D721Med (cell line): ENCODE measurements around the gene ADAMTSL3.
"Not testable (repeated sequence)": the region's sequence is repeated elsewhere in the genome, so short reads cannot be mapped to it uniquely, and the experiment has no call there.

Experiments
- DNase-seq: peaks from one replicate; pipeline ENCODE4 v3.0.0; 2011; ENCODE audit warnings: low spot score; ENCODE audit not compliant: insufficient read length
- FAIRE-seq: peaks from 2 replicates; lab custom pipeline; 2011; peaks lifted over from hg19 to GRCh38; lab: Jason Lieb, UNC
- TF ChIP-seq, protein P1 (sequence below): IDR thresholded peaks from 2 replicates; pipeline ENCODE4 v1.5.1; 2012; ENCODE audit warnings: mild to moderate bottlenecking, control low read depth; ENCODE audit not compliant: insufficient read depth; ENCODE audit errors: missing control alignments

ADAMTSL3 gene

DNA sequence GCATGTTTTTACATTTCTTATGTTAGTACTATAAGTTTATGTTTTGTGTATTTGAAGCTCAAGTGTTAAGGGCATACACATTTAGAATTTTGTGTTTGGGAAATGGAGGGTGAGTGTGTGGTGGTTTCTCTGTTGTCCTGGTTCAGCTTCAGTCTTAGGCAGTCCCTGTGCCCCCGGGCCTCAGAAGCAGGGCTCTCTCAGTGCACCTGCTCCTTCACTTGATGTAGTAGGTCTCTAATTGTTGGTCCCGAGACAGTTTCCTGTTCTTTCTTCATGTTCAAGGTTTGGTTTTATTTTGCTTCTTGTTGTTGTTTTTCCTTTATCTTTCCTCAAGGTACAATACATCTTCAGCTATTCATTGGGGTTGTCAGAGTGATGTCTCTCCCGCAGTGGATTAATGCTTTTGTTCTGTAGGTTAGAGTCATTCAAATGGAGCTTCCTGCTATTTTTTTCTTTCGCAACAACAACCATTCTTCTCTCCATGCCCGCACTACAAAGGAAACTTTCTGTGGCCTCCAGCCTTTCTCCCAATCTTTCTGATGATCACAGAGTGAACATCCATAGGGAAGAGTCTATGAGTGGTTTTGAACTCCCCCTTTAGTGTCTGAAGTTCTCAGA lies 403.9 kb downstream of the ADAMTSL3 start:
- DNase-seq: no peak
- no peak for FAIRE-seq
- TF ChIP-seq, protein P1, sequence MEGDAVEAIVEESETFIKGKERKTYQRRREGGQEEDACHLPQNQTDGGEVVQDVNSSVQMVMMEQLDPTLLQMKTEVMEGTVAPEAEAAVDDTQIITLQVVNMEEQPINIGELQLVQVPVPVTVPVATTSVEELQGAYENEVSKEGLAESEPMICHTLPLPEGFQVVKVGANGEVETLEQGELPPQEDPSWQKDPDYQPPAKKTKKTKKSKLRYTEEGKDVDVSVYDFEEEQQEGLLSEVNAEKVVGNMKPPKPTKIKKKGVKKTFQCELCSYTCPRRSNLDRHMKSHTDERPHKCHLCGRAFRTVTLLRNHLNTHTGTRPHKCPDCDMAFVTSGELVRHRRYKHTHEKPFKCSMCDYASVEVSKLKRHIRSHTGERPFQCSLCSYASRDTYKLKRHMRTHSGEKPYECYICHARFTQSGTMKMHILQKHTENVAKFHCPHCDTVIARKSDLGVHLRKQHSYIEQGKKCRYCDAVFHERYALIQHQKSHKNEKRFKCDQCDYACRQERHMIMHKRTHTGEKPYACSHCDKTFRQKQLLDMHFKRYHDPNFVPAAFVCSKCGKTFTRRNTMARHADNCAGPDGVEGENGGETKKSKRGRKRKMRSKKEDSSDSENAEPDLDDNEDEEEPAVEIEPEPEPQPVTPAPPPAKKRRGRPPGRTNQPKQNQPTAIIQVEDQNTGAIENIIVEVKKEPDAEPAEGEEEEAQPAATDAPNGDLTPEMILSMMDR: no peak

- DNase-seq, FAIRE-seq: not testable (repeated sequence)
Observed at GRCh38 chr15:84063674-84064073, 409.8 kb downstream of the ADAMTSL3 start.

DNA sequence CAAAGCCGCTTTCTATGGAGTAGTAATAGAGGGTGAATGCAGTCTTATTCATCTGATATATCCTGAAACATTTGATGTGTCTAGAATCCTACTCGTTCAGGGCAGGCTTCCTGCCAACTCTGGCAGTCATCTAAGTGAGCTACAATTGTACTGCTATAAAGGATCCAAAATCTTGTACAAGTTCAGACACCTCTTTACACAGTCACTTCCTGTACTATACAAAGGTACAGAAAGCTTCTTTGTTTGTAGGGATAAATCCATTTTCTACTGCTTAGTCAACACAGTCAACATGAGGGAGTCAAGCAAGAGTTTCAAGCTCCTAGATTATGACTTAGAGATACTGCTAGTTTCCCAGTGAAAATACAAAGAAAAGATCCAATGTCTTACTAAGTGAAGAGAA lies 414.8 kb downstream of the ADAMTSL3 start:
- FAIRE-seq: not testable (repeated sequence)

DNA sequence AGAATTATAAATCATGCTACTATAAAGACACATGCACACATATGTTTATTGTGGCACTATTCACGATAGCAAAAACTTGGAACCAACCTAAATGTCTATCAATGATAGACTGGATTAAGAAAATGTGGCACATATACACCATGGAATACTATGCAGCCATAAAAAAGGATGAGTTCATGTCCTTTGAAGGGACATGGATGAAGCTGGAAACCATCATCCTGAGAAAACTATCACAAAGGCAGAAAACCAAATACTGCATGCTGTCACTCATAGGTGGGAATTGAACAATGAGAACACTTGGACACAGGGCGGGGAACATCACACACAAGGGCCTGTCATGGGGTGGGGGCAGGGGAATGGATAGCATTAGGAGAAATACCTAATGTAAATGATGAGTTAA lies 424.1 kb downstream of the ADAMTSL3 start:
- not testable (repeated sequence) for DNase-seq, FAIRE-seq

More for the DNA sequence above, 414.8 kb downstream of the ADAMTSL3 start:
- not testable (repeated sequence) for DNase-seq

DNA sequence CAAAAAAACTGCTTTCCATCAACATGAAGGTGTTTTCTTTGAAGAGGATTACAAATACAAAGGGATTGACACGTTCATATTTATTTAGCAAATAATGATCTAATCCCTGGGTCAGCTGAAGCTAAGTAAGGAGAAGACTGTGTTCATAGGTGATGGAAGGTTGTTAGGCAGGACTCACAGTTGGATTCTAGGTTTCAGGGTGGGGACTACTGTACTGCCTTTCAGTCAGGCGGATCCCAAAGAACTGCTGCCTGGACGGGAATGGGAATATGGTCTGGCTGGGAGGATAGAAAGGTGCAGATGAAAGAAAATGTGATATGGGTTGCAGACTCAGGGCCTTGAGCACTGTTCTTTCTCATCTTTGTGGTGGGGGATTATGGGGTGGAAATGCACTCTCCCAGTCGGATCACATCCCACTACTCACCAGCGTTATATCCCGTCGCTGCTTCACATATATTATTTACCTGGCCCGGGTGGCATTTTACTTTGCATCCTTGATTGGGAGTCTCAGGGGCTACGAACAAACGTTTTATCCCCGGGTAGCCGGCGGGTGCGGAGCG lies 425.5 kb downstream of the ADAMTSL3 start:
- not testable (repeated sequence) for DNase-seq, FAIRE-seq

DNA sequence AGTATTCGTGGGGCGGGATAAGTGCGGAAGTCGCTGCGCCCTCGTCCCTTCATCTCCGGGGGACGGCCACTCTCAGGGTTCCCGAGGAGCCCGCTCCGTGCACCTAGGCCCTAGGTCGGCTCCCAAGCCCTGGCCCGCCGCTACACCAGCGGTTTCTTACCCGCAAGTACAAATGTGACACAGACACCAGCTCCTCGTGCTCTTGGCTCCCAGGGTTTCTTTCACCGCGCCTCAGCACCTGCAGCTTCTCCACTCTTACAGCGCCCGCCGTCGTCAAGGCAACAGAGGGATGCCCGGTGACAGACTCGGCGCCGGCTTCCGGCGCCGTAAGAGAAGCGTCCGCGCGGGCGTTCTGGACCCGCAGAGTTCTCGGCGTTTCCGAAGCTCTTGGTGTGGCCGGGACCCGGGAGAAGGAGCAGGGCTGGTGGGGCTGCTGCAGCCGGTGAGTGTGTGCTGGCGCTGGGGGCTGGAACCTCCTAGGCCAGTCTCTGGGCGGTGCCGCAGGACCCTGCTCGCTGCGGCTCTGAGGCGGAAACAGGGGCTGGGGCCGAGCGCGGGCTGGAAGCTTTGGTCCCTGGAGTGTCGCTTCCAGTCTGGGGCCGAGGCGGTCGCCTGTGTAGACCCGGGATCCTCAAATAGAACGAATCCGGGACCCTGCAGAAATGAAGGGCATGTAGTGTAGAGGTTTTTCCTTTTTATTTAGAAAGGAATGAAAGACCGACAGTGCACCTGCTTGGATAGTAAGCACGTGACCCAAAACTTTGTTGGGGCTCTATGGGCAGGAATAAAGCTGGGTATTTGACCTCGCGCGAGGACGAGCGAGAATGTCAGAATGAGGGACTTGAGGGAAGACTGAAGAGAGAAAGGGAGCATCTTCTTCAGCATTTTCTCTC lies 426.2 kb downstream of the ADAMTSL3 start:
- FAIRE-seq: no peak
- DNase-seq: peak; percentile 48
- TF ChIP-seq, protein P1: no peak

- not testable (repeated sequence) for FAIRE-seq
Observed at GRCh38 chr15:84080778-84081084, 426.8 kb downstream of the ADAMTSL3 start.

GRCh38 chr15:84081391-84082168 lies 427.7 kb downstream of the ADAMTSL3 start:
- no peak for DNase-seq
- no peak for FAIRE-seq
- TF ChIP-seq, protein P1: no peak

More at GRCh38 chr15:84080778-84081084, 426.8 kb downstream of the ADAMTSL3 start:
- DNase-seq: not testable (repeated sequence)

DNA sequence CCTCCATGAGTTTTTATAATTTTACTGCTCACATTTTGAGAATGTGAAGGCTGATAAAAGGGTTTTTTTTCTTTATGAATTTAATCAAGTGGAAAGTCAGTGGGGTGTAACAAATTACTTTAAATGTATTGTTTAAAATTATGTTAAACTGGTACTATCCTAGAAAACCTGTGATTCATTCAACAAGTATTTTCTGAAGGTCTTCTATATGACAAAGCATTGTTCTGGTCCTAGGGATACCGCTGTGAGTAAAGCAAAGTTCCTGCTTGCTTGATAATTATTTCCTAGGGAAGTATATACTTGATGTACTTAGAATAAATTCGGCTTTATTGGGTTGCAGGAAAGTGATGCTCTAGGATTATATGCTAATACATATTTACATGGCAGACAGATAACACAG lies 428.8 kb downstream of the ADAMTSL3 start:
- FAIRE-seq (no peak), DNase-seq (no peak)
- TF ChIP-seq, protein P1: no peak

DNA sequence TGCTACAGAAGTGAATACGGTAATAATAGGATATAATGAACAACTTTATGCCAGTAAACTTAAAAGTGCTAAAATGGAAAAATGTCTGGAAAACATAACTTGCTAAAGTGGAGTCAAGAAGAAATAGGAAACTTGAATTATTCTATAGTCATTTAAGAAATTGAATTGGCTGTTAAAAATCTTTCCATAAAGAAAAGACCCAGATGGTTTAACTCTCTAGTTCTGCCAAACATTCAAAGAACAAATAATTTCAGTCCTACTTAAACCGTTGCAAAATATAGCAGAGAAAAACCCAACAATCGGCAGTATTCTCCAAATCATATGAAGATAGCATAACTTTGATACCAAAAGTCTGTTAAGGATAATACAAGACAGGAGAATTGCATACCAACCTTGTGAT lies 432.1 kb downstream of the ADAMTSL3 start:
- FAIRE-seq: peak; percentile 6
- DNase-seq: not testable (repeated sequence)
